ENCODE data around the gene WDR86. TPM values are rescaled to one million over a fixed set of nuclear protein-coding genes. Genes with fewer than 3 reads are reported as not detected.

WDR86 gene
- total and polyA plus RNA-seq, 2 of the 8 experiments (the other 6 are each of a cell fraction or from before 2014, with no cell fraction given): 12.7 to 15.8 TPM

DNA sequence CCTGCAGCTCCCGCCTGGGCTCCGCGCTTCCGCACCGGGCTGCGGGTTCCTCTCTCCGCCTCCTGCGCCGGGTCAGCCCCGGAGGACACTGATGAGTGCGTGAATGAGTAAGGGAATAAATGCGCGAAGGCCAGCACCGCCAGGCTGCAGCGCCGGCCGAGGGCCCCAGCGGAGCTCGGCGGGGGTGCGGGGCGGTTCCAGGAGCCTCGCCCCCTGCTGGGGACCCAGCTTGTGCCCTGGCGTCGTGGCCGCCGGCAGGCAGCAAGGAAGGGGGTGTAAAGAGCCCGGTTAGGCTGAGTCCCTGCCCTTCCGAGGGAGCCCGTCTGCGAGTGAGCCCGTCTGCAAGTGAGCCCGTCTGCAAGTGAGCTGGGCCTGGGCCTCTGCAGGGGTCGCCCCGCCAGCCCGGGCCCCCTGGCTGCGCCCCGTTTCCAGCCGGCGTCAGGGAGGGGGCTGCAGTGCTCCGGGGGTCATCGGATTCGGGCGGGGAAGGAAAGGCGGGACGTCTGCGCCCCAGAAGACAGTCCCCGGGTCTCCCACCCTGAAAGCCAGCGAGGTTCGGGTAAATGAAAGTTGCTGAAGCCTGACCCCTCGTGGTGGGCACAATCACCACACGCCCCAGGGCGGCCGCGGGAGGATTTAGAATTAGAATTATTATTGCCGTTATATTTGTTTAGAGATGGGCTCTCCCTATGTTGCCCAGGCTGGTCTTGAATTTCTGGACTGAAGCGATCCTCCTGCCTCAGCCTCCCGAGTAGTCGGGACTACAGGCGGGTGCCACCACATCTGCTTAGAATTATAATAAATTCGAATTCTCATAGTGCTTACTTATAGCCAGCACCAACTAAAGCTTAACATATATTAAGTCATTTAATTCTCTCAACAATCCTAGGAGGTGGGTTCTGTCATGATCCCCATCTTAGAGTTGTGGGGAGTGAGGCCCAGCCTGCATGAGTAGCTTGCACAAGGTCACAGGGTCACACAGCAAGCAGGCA lies 38.7 kb upstream of the WDR86 start (continued):
- TF ChIP-seq YY1 (IDR thresholded peaks at IDR 0.05; ENCODE audit: low read depth, low read length) (peak; percentile 5; the same call in 1 of the 2 replicates), POLR2AphosphoS5 (IDR thresholded peaks at IDR 0.05; ENCODE audit: low read depth, low read length) (no peak), POLR2A (IDR thresholded peaks at IDR 0.05; ENCODE audit: control extremely low read depth in 1 of 2, low read depth in 2 of 2, low read length in 2 of 2) (no peak), SP1 (IDR thresholded peaks at IDR 0.05; ENCODE audit: low read depth, low read length) (no peak), SRF (IDR thresholded peaks at IDR 0.05; ENCODE audit: low read depth, low read length) (no peak), TAF7 (optimal IDR thresholded peaks at IDR 0.05; ENCODE audit: borderline replicate concordance, low read depth, low read length) (peak; percentile 19), CHD2 (IDR thresholded peaks at IDR 0.05; ENCODE audit: low read length) (no peak), CEBPB (IDR thresholded peaks at IDR 0.05; ENCODE audit: low read depth, low read length) (no peak), NRF1 (IDR thresholded peaks at IDR 0.05; ENCODE audit: low read depth, low read length) (no peak), RNF2 (IDR thresholded peaks at IDR 0.05; ENCODE audit: borderline replicate concordance, low read depth, low read length, missing control alignments, poor library complexity, severe bottlenecking) (no peak), TCF12 (IDR thresholded peaks at IDR 0.05; ENCODE audit: low read depth, low read length) (no peak), MAFK (IDR thresholded peaks at IDR 0.05; ENCODE audit: low read depth, low read length) (no peak), KDM1A (IDR thresholded peaks at IDR 0.05; ENCODE audit: borderline replicate concordance, low read length) (no peak), ASH2L (IDR thresholded peaks at IDR 0.05; ENCODE audit: low read length) (peak; percentile 59), SAP30 (IDR thresholded peaks at IDR 0.05; ENCODE audit: insufficient read depth, insufficient replicate concordance, low read length) (no peak), CTBP2 (IDR thresholded peaks at IDR 0.05; ENCODE audit: borderline replicate concordance, insufficient read depth, insufficient read length, low read length) (no peak), NANOG (IDR thresholded peaks at IDR 0.05; ENCODE audit: insufficient read depth, low read depth, low read length, poor library complexity, severe bottlenecking) (no peak), SIN3A (conservative IDR thresholded peaks at IDR 0.05 in 1 of 2, IDR thresholded peaks at IDR 0.05 in 1 of 2; ENCODE audit: low read depth in 1 of 2, low read length in 2 of 2) (no peak), EZH2 (IDR thresholded peaks at IDR 0.05; ENCODE audit: low read depth, low read length, severe bottlenecking) (no peak), TBP (IDR thresholded peaks at IDR 0.05; ENCODE audit: low read depth, low read length) (no peak), EP300 (IDR thresholded peaks at IDR 0.05; ENCODE audit: borderline replicate concordance in 1 of 2, low read depth in 2 of 2, low read length in 2 of 2) (no peak), JUN (IDR thresholded peaks at IDR 0.05; ENCODE audit: low read depth, low read length) (no peak), HDAC2 (IDR thresholded peaks at IDR 0.05; ENCODE audit: borderline replicate concordance in 1 of 2, low read depth in 2 of 2, low read length in 2 of 2) (0 out of 4 replicates have a peak, but pooled peaks have one; percentile 29 to 34)
